H9 (cell line): ENCODE results near the gene ABHD17C. TPM values are rescaled to one million over a fixed set of nuclear protein-coding genes. Genes with fewer than 3 reads are reported as not detected.

ENCODE experiments used
- DNase-seq: peaks from one replicate; pipeline ENCODE4 v3.0.0-alpha.2; 2017
- H2AFZ ChIP-seq: one replicate; pipeline ENCODE4 v1.6.1; 2013; ENCODE audit warnings: mild to moderate bottlenecking, low read length, control low read depth, moderate library complexity
- H2AK5ac ChIP-seq: 2 replicates; pipeline ENCODE4 v1.6.1; 2013; ENCODE audit warnings: low read length, control low read depth, mixed read lengths; ENCODE audit not compliant: insufficient read length
- H2BK120ac ChIP-seq: one replicate; pipeline ENCODE4 v1.6.1; 2013; ENCODE audit warnings: low read depth, mild to moderate bottlenecking, low read length, control low read depth, inconsistent platforms; ENCODE audit not compliant: poor library complexity, severe bottlenecking
- H2BK12ac ChIP-seq: 2 replicates; pipeline ENCODE4 v1.6.1; 2013; ENCODE audit warnings: low read length, control low read depth, mixed read lengths, low read depth; ENCODE audit not compliant: insufficient read length
- H2BK15ac ChIP-seq: 2 replicates; pipeline ENCODE4 v1.6.1; 2013; ENCODE audit warnings: low read depth, low read length, control low read depth
- H2BK20ac ChIP-seq: one replicate; pipeline ENCODE4 v1.6.1; 2013; ENCODE audit warnings: low read depth, mild to moderate bottlenecking, low read length, control low read depth, inconsistent platforms; ENCODE audit not compliant: poor library complexity, severe bottlenecking
- H2BK5ac ChIP-seq: 2 replicates; pipeline ENCODE4 v1.6.1; 2013; ENCODE audit warnings: low read length, control low read depth, mixed read lengths; ENCODE audit not compliant: insufficient read length
- H3K14ac ChIP-seq: 2 replicates; pipeline ENCODE4 v1.6.1; 2013; ENCODE audit warnings: low read length, control low read depth; ENCODE audit not compliant: insufficient read depth
- H3K18ac ChIP-seq: 2 replicates; pipeline ENCODE4 v1.6.1; 2013; ENCODE audit warnings: low read depth, mild to moderate bottlenecking, mixed read lengths, low read length, control low read depth; ENCODE audit not compliant: insufficient read length
- H3K23ac ChIP-seq: 2 replicates; pipeline ENCODE4 v1.6.1; 2013; ENCODE audit warnings: low read length, control low read depth, mixed read lengths, low read depth; ENCODE audit not compliant: insufficient read length
- H3K23me2 ChIP-seq: 2 replicates; pipeline ENCODE4 v1.6.1; 2013; ENCODE audit warnings: low read depth, mild to moderate bottlenecking, mixed read lengths, low read length, control low read depth; ENCODE audit not compliant: insufficient read length, poor library complexity, severe bottlenecking
- H3K27ac ChIP-seq: 2 replicates; pipeline ENCODE4 v1.5.1; 2013; ENCODE audit warnings: low read length, control low read depth, mixed read lengths, low read depth; ENCODE audit not compliant: insufficient read length
- H3K27me3 ChIP-seq: 2 replicates; pipeline ENCODE4 v1.6.1; 2013; ENCODE audit warnings: low read length, control low read depth, inconsistent platforms; ENCODE audit not compliant: insufficient read depth
- H3K4ac ChIP-seq: 2 replicates; pipeline ENCODE4 v1.6.1; 2013; ENCODE audit warnings: low read depth, mild to moderate bottlenecking, control low read depth, inconsistent platforms, low read length, moderate library complexity
- H3K4me1 ChIP-seq: 2 replicates; pipeline ENCODE4 v1.6.1; 2013; ENCODE audit warnings: low read length, control low read depth, inconsistent platforms; ENCODE audit not compliant: insufficient read depth
- H3K4me2 ChIP-seq: 2 replicates; pipeline ENCODE4 v1.6.1; 2013; ENCODE audit warnings: low read length, control low read depth, mixed read lengths; ENCODE audit not compliant: insufficient read length, insufficient read depth
- H3K56ac ChIP-seq: 2 replicates; pipeline ENCODE4 v1.6.1; 2013; ENCODE audit warnings: low read depth, mild to moderate bottlenecking, mixed read lengths, low read length, control low read depth; ENCODE audit not compliant: insufficient read length
- H3K79me1 ChIP-seq: 2 replicates; pipeline ENCODE4 v1.6.1; 2013; ENCODE audit warnings: low read depth, mild to moderate bottlenecking, moderate library complexity, low read length, control low read depth, inconsistent platforms; ENCODE audit not compliant: insufficient read depth, poor library complexity, severe bottlenecking
- H3K79me2 ChIP-seq: 2 replicates; pipeline ENCODE4 v1.6.1; 2013; ENCODE audit warnings: low read length, control low read depth, inconsistent platforms; ENCODE audit not compliant: insufficient read depth
- H3K9ac ChIP-seq: 2 replicates; pipeline ENCODE4 v1.6.1; 2013; ENCODE audit warnings: low read length, control low read depth, mixed read lengths; ENCODE audit not compliant: insufficient read length; ENCODE audit errors: extremely low read depth
- H3K9me3 ChIP-seq: one replicate; pipeline ENCODE4 v1.6.1; 2013; ENCODE audit warnings: low read depth, low read length, inconsistent platforms; ENCODE audit not compliant: control insufficient read depth
- H3T11ph ChIP-seq: one replicate; pipeline ENCODE4 v1.6.1; 2013; ENCODE audit warnings: mild to moderate bottlenecking, low read length, control low read depth, inconsistent platforms
- H4K20me1 ChIP-seq: one replicate; pipeline ENCODE4 v1.6.1; 2013; ENCODE audit not compliant: control insufficient read depth, insufficient read length, insufficient read depth
- H4K5ac ChIP-seq: 2 replicates; pipeline ENCODE4 v1.6.1; 2013; ENCODE audit warnings: low read depth, mild to moderate bottlenecking, mixed read lengths, low read length, control low read depth; ENCODE audit not compliant: insufficient read length
- H4K8ac ChIP-seq: replicated peaks from 2 replicates; pipeline ENCODE4 v1.6.1; 2013; ENCODE audit warnings: low read length, control low read depth, mixed read lengths, low read depth; ENCODE audit not compliant: insufficient read length
- H4K91ac ChIP-seq: 2 replicates; pipeline ENCODE4 v1.6.1; 2013; ENCODE audit warnings: low read depth, mild to moderate bottlenecking, moderate library complexity, mixed read lengths, low read length, control low read depth; ENCODE audit not compliant: insufficient read length
- H3K27ac Mint-ChIP-seq, 3 experiments: 2 replicates in 2 of 3; 3 replicates in 1 of 3; pipeline ENCODE4 v1.8.0; 2020 to 2021; ENCODE audit warnings: mixed read lengths in 3 of 3, mild to moderate bottlenecking in 1 of 3, moderate library complexity in 1 of 3
- H3K27me3 Mint-ChIP-seq: 2 replicates; pipeline ENCODE4 v1.8.0; 2021; ENCODE audit warnings: low read depth, mild to moderate bottlenecking, moderate library complexity, mixed read lengths
- H3K36me3 Mint-ChIP-seq, 3 experiments: 2 replicates in 2 of 3; 3 replicates in 1 of 3; pipeline ENCODE4 v1.8.0; 2020 to 2021; ENCODE audit warnings: low read depth in 3 of 3, mixed read lengths in 3 of 3; ENCODE audit not compliant: insufficient read depth in 1 of 3
- H3K4me1 Mint-ChIP-seq, 2 experiments: 2 replicates each; pipeline ENCODE4 v1.8.0; 2020; ENCODE audit warnings: mixed read lengths in 2 of 2
- H3K4me3 Mint-ChIP-seq, 2 experiments: 2 replicates in 1 of 2; 3 replicates in 1 of 2; pipeline ENCODE4 v1.8.0; 2020 to 2021; ENCODE audit warnings: mild to moderate bottlenecking in 2 of 2, mixed read lengths in 2 of 2, moderate library complexity in 1 of 2
- H3K9me3 Mint-ChIP-seq, 2 experiments: 2 replicates in 1 of 2; 3 replicates in 1 of 2; pipeline ENCODE4 v1.8.0; 2020; ENCODE audit warnings: mild to moderate bottlenecking in 2 of 2, mixed read lengths in 2 of 2, moderate library complexity in 1 of 2
- WGBS: extraction: QIAGEN DNeasy Blood & Tissue Kit; methylation state at CpG from one replicate; pipeline ENCODE4 v1.1.7; 2013; ENCODE audit warnings: missing lambda C conversion rate, low lambda C conversion rate, mixed read lengths; ENCODE audit not compliant: insufficient read length; ENCODE audit errors: extremely low coverage; 5-methylcytosine and 5-hydroxymethylcytosine counted together
- total RNA-seq: library from RNA; stranded (reverse); gene quantifications from 2 replicates; pipeline ENCODE4 v1.2.1, GENCODE V29; 2021
- TF ChIP-seq, protein P1 (sequence below): fragments of 200-600 bp; sonication (generic); conservative IDR thresholded peaks from 3 replicates; pipeline ENCODE4 v1.8.0; 2021; ENCODE audit warnings: antibody characterized with exemption, mild to moderate bottlenecking

Gene ABHD17C
- total RNA-seq, 1 experiment from 2014 or later = 21.5 TPM

DNA sequence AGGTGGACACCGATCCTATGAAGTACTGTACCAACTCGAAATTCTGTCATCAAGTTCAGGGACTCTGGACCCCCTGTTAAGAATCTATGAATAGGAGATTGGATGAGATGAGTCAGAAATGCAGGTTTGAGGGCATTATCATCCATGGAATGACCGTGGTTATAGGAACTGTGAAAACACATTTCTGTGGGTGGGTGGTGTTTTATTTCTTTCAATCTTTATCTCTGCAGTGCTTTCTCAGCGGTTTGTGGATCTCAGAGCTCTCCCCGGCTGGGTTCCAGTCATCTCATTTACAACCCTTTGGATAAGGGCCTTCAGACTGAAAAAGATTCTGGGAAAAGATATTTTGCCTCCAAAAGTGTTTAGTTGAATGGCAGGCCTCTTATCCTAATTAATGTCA, 5.4 kb upstream of the ABHD17C start:
- Mint-ChIP-seq H3K4me1 (peaks cover 15 to 16% of the 10 kb centered on the region in 2 experiments), H3K9me3 (no peaks in the 10 kb centered on the region), H3K4me3 (no peak overlapping the region), H3K36me3 (no peaks in the 10 kb centered on the region), H3K27me3 (peaks cover 12% of the 10 kb centered on the region), H3K27ac (no peak overlapping the region)
- H2BK12ac ChIP-seq = no peak overlapping the region
- no peak overlapping the region for H3K18ac ChIP-seq
- no peak overlapping the region for H4K8ac ChIP-seq
- TF ChIP-seq, protein P1, sequence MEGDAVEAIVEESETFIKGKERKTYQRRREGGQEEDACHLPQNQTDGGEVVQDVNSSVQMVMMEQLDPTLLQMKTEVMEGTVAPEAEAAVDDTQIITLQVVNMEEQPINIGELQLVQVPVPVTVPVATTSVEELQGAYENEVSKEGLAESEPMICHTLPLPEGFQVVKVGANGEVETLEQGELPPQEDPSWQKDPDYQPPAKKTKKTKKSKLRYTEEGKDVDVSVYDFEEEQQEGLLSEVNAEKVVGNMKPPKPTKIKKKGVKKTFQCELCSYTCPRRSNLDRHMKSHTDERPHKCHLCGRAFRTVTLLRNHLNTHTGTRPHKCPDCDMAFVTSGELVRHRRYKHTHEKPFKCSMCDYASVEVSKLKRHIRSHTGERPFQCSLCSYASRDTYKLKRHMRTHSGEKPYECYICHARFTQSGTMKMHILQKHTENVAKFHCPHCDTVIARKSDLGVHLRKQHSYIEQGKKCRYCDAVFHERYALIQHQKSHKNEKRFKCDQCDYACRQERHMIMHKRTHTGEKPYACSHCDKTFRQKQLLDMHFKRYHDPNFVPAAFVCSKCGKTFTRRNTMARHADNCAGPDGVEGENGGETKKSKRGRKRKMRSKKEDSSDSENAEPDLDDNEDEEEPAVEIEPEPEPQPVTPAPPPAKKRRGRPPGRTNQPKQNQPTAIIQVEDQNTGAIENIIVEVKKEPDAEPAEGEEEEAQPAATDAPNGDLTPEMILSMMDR = no peak
- H3K4me2 ChIP-seq = no peak overlapping the region
- no peak overlapping the region for H4K5ac ChIP-seq
- no peaks in the 10 kb centered on the region for H3K9me3 ChIP-seq
- no peaks in the 10 kb centered on the region for H3K79me2 ChIP-seq
- no peak for DNase-seq
- no CpG with 5 or more reads among the region's 5 CpGs for WGBS
- H3K9ac ChIP-seq = no peak overlapping the region
- H2BK15ac ChIP-seq = no peak overlapping the region
- H3K27me3 ChIP-seq = no peaks in the 10 kb centered on the region
- no peak overlapping the region for H2BK5ac ChIP-seq
- no peak overlapping the region for H3K23ac ChIP-seq
- no peak overlapping the region for H2AFZ ChIP-seq
- H3K27ac ChIP-seq = no peak overlapping the region
- no peaks in the 10 kb centered on the region for H3K79me1 ChIP-seq
- no peaks in the 10 kb centered on the region for H3K23me2 ChIP-seq
- H4K20me1 ChIP-seq = no peaks in the 10 kb centered on the region
- no peak overlapping the region for H2BK120ac ChIP-seq
- no peak overlapping the region for H3T11ph ChIP-seq
- H3K14ac ChIP-seq = no peak overlapping the region
- H2AK5ac ChIP-seq = no peak overlapping the region
- no peaks in the 10 kb centered on the region for H3K4me1 ChIP-seq
- H3K56ac ChIP-seq = no peak overlapping the region
- no peak overlapping the region for H2BK20ac ChIP-seq
- no peak overlapping the region for H3K4ac ChIP-seq
- no peak overlapping the region for H4K91ac ChIP-seq
